Neutrophil (primary cell): ENCODE data around the gene PDE6A.

Experiments
- H3K27ac ChIP-seq: fragments of 200-600 bp; sonication (generic); 2 replicates; pipeline ENCODE4 v1.5.1; 2016; ENCODE audit warnings: mild to moderate bottlenecking, moderate library complexity
- H3K27me3 ChIP-seq: fragments of 200-600 bp; sonication (generic); 2 replicates; pipeline ENCODE4 v1.6.0; 2016; ENCODE audit warnings: mild to moderate bottlenecking
- H3K36me3 ChIP-seq: fragments of 200-600 bp; sonication (generic); 2 replicates; pipeline ENCODE4 v1.5.1; 2017
- H3K4me1 ChIP-seq, 2 experiments: fragments of 200-600 bp in 1 of 2; sonication (generic) in 1 of 2; 1 replicate in 1 of 2; 2 replicates in 1 of 2; pipeline versions ENCODE4 v1.5.1 to v1.6.1; 2013 to 2016; ENCODE audit warnings: low read depth in 1 of 2, low read length in 1 of 2, mild to moderate bottlenecking in 1 of 2, moderate library complexity in 1 of 2; ENCODE audit not compliant: control insufficient read depth in 1 of 2, insufficient read depth in 1 of 2
- H3K4me3 ChIP-seq, 2 experiments: fragments of 200-600 bp in 1 of 2; sonication (generic) in 1 of 2; 1 replicate in 1 of 2; 2 replicates in 1 of 2; pipeline ENCODE4 v1.5.1; 2013 to 2016; ENCODE audit warnings: low read depth in 1 of 2, low read length in 1 of 2, mild to moderate bottlenecking in 1 of 2, moderate library complexity in 1 of 2
- H3K9me3 ChIP-seq: fragments of 200-600 bp; sonication (generic); 2 replicates; pipeline ENCODE4 v1.5.1; 2016
- CTCF ChIP-seq: fragments of 200-600 bp; sonication (generic); IDR thresholded peaks from 2 replicates; pipeline ENCODE4 v1.5.1; 2016; ENCODE audit warnings: antibody characterized with exemption

Gene PDE6A

DNA sequence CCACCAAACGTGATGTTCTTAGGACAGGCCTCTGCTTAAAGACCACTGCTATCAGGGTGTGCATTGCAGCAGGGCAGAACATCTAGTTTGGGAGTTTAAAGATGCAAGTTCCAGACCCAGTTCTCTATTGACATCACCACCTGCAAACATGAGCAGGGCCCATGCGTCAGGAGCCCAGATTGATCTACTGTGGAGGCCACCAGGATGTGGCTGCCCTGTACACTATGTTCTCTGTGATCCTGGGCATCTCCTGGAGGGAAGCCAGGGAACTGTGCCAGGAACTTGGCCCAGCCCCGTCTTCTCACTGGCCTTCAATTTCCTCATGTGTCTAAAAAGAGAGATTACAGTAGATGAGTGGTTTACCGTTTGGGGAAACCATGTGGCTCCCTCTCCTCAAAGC, 87.1 kb downstream of the PDE6A start:
- no peaks in the 10 kb centered on the region for H3K9me3 ChIP-seq
- no peaks in the 10 kb centered on the region for H3K27me3 ChIP-seq
- no peaks in the 10 kb centered on the region for H3K4me1 ChIP-seq
- no peak overlapping the region for H3K27ac ChIP-seq
- H3K4me3 ChIP-seq: no peak overlapping the region
- H3K36me3 ChIP-seq: no peaks in the 10 kb centered on the region
- no peak for TF ChIP-seq CTCF

DNA sequence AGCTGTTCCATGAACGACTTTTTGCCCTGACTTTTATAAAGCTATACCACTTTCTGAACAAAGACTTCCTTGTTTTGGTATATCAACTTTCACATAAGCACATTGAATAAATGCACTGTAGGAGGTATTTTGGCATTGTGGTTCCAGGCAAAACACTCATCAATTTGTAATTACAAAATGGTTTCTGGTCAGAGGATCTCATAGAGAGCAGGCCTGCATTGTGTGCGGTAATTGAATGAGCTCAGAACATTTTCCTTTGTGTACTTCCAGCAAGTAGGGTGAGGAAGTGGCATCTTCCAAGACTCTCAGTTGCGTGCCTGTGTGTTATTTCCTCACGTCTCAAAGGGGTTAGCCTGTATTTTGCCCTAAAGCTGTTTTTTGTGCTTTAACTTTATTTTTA, 89.2 kb downstream of the PDE6A start:
- H3K4me3 ChIP-seq: no peak overlapping the region
- H3K36me3 ChIP-seq: no peaks in the 10 kb centered on the region
- H3K4me1 ChIP-seq: no peaks in the 10 kb centered on the region
- H3K27ac ChIP-seq: no peak overlapping the region
- no peak for TF ChIP-seq CTCF
- H3K9me3 ChIP-seq: no peaks in the 10 kb centered on the region
- H3K27me3 ChIP-seq: no peaks in the 10 kb centered on the region

DNA sequence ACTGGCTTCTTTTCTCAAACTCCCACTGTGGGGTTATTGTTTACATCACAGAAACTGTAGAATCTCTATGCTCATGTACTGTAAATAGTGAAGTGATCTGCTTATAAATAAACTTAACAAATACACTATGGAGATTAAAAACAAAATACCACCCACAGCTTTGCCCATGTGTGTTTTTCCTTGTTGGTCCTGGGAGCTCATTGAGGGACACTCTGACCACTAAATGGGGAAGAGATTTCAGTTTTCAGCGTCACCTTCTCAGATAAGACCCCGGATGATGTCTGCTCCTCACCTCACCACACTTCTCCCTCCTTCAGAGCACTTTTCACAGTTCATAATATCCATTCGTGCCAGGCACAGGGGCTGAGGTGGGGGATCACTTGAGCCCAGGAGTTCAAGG, 89.7 kb downstream of the PDE6A start:
- Histone ChIP-seq H3K27me3 (no peaks in the 10 kb centered on the region), H3K9me3 (no peaks in the 10 kb centered on the region), H3K27ac (no peak overlapping the region), H3K4me1 (no peaks in the 10 kb centered on the region), H3K4me3 (no peak overlapping the region), H3K36me3 (no peaks in the 10 kb centered on the region)
- TF ChIP-seq CTCF: no peak

GRCh38 chr5:149853701-149854100, 90.9 kb downstream of the PDE6A start:
- no peaks in the 10 kb centered on the region for H3K9me3 ChIP-seq
- H3K4me3 ChIP-seq: no peak overlapping the region
- no peaks in the 10 kb centered on the region for H3K4me1 ChIP-seq
- H3K27me3 ChIP-seq: no peaks in the 10 kb centered on the region
- TF ChIP-seq CTCF: no peak
- H3K36me3 ChIP-seq: no peaks in the 10 kb centered on the region
- no peak overlapping the region for H3K27ac ChIP-seq

- TF ChIP-seq CTCF: peak; percentile 9
- Histone ChIP-seq H3K36me3 (no peaks in the 10 kb centered on the region), H3K27ac (no peak overlapping the region), H3K4me1 (no peaks in the 10 kb centered on the region), H3K27me3 (no peaks in the 10 kb centered on the region), H3K9me3 (no peaks in the 10 kb centered on the region), H3K4me3 (no peak overlapping the region)
Observed at GRCh38 chr5:149853331-149853648, 91.3 kb downstream of the PDE6A start.

GRCh38 chr5:149852641-149853330, 91.8 kb downstream of the PDE6A start:
- H3K27me3 ChIP-seq: no peaks in the 10 kb centered on the region
- H3K27ac ChIP-seq: no peak overlapping the region
- H3K36me3 ChIP-seq: no peaks in the 10 kb centered on the region
- peak; percentile 55 for TF ChIP-seq CTCF
- H3K4me3 ChIP-seq: no peak overlapping the region
- no peaks in the 10 kb centered on the region for H3K9me3 ChIP-seq
- H3K4me1 ChIP-seq: no peaks in the 10 kb centered on the region
